ENCODE data around the gene NEIL3. TPM values are rescaled to one million over a fixed set of nuclear protein-coding genes. Genes with fewer than 3 reads are reported as not detected.
A peak's percentile ranks its signal among the peaks of the same experiment; 100 is the strongest.
"Not testable (repeated sequence)": the region's sequence is repeated elsewhere in the genome, so short reads cannot be mapped to it uniquely, and the experiment has no call there.

The NEIL3 gene
- polyA plus RNA-seq, 4 donors, result 5.2 to 6.9 (median 6.3) TPM

DNA sequence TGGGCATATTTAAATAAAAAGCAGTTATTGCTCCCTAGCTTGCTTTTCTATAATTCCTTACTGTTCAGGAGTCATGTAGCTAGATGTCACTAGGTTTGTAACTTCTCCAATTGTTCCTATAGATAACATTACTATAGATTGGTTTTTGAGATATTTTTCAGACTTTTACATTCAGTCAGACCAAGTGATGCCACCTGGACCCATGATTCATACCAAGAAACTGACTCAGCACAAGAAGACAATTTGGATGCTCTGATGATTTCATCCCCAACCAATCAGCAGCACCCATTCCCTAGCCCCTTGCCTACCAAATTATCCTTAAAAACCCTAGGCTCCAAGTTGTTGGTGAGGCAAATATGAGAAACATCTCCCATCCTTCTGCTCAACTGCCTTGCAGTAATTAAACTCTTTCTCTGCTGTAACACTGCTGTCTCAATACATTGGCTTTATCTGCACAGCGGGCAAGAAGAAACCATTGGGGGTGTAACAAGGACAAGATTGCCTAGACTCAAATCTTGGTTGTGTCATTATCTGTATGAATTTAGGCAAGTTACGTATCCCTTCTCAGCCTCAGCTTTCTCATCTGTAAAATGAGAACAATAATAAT lies 11.8 kb upstream of the NEIL3 start:
- DNase-seq (ENCODE audit: low read depth in 4 of 4, low spot score in 3 of 4), result no peak

DNA sequence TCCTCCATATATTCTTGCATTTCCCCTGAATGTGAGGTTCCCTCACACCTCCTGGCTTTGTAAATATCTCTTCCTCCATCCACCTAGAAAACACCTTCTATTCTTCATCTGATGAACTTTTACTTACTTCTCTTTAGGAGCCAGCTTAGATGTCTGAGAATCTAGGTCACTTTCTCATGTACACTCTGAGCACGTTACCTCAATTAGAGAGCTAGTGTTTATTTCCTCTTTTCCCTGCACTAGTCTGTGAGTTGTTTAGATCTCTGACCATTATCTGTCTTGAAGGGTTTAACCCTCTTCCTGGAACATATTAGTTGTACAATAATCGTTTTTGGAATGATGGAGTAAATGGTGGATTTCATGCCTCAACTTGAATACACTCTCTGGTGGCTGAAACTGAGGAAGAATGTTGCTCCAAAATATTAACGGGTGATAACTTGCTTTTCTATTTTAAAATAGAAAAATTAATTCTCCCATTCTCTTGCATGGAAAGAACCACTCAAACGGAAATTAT lies 8.5 kb upstream of the NEIL3 start:
- DNase-seq (ENCODE audit: low read depth in 4 of 4, low spot score in 3 of 4), result no peak

DNA sequence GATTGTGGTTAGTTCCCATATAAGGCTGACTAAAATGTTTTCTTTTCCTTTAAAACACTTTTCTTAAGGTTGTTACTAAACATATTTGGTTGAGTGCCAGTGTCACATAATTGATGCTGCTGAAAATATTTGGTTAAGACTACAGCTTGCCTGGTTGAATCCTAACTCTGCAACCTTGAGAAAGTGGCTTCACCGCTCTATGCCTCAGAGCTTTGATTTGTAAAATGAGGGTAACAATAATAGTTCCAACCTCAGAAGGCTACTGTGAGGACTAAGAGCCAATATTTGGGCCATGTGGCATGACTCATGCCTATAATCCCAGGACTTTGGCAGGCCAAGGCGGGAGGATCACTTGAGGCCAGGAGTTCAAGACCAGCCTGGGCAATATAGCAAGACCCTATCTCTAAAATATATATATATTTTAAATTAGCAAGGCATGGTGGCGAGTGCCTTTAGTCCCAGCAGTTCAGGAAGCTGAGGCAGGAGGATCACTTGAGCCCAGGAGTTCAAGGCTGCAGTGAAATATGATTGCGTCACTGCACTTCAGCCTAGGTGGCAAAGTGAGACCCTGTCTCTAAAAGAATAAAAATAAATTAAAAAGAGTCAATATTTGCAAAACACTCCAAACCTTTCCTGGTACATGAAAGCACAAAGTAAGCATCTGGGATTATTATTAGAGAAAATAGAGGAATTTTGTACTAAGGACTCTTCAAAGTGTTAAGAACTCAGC lies 7.1 kb upstream of the NEIL3 start:
- no peak for DNase-seq (ENCODE audit: low read depth in 4 of 4, low spot score in 3 of 4)

DNA sequence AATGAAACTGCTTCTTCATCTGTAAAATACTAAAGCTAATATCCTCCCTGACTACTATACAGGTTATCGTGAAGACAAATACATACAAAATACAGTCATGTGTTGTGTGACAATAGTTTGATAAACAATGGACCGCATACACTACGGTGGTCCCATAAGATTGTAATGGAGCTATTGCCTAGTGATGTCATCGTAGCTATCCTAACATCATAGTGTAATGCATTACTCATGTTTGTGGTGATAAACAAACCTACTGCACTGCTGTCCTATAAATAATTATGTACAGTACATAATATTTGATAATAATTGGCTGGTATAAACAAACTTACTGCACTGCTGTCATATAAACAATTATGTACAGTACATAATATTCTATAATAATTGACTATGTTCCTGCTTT lies 5.6 kb upstream of the NEIL3 start:
- no peak for DNase-seq (ENCODE audit: low read depth in 4 of 4, low spot score in 3 of 4)

DNA sequence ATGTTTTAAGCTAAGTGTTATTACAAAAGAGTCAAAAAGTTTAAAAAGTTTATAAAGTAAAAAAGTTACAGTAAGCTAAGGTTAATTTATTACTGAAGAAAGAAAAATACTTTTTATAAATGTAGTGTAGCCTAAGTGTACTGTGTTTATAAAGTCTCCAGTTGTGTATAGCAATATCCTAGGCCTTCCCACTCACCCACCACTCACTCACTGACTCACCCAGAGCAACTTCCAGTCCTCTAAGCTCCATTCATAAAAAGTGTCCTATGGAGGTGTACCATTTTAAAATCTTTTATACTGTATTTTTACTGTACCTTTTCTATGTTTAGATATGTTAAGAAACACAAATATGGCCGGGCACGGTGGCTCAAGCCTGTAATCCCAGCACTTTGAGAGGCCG lies 4.8 kb upstream of the NEIL3 start:
- DNase-seq (ENCODE audit: low read depth in 4 of 4, low spot score in 3 of 4), result not testable (repeated sequence)

DNA sequence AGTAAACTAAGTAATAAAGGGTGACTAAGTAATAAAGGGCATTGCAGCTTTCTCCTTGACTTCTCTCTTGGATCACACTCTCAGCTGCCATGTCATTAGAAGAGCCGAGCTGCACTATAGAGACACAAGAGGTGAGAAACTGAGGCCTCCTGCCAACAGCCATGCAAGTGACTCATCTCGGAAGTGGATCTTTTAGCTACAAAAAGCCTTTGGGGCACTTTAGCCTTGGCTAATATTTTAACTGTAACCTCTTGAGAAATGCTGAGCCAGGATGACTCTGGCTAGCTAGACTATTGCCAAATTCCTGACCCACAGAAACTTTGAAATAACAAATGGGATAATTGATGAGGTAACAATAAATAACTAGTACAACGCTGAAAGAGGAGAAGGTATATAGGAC lies 1.5 kb upstream of the NEIL3 start:
- no peak for DNase-seq (ENCODE audit: low read depth in 4 of 4, low spot score in 3 of 4)

- DNase-seq (ENCODE audit: low read depth in 4 of 4, low spot score in 3 of 4), result no peak
Measured at GRCh38 chr4:177308847-177309521, 690 bp upstream of the NEIL3 start.

DNA sequence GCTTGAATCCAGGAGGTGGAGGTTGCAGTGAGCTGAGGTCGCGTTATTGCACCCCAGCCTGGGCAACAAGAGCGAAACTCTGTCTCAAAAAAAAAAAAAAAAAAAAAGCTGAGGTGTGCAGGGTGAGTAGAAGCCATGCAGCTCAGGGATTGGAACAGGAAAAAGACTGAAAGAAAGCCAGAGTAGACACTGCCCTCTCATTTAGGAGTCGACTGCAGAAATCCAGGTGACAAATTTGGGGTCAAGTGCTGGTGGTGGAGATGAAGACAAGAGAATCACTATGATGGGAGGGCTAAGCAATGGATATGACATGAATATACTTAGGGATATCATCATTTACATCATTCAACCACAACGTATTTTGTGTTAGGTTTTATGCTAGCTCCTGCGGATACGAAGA lies 1.9 kb downstream of the NEIL3 start:
- no peak for DNase-seq (ENCODE audit: low read depth in 4 of 4, low spot score in 3 of 4)

- DNase-seq (ENCODE audit: low read depth in 4 of 4, low spot score in 3 of 4), result no peak
Measured at GRCh38 chr4:177313263-177313662, 3.6 kb downstream of the NEIL3 start.

GRCh38 chr4:177315767-177316464 lies 6.2 kb downstream of the NEIL3 start:
- no peak for DNase-seq (ENCODE audit: low read depth in 4 of 4, low spot score in 3 of 4)

DNA sequence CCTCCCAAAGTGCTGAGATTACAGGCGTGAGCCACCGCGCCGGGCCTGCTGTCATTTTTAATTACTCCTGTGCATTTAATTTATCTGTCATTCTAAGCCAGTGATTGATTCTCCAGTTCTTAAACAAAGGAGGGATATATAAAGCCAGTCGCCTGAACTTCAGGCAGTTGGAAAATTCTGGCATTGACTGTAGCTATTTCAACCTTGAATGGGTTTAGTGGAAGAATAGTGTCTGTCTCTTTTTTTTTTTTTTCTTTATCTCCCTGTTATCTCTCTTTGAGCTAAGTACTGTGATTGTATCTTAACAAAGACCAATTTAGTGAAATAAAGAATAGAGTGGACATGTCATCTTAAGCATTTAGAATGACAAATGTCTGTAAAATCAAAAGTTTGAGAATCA lies 11.0 kb downstream of the NEIL3 start:
- DNase-seq (ENCODE audit: low read depth in 4 of 4, low spot score in 3 of 4), result no peak

- DNase-seq (ENCODE audit: low read depth in 4 of 4, low spot score in 3 of 4), result no peak
Measured at GRCh38 chr4:177321647-177322046, 12.0 kb downstream of the NEIL3 start.

GRCh38 chr4:177322266-177322665 lies 12.6 kb downstream of the NEIL3 start:
- no peak for DNase-seq (ENCODE audit: low read depth in 4 of 4, low spot score in 3 of 4)

DNA sequence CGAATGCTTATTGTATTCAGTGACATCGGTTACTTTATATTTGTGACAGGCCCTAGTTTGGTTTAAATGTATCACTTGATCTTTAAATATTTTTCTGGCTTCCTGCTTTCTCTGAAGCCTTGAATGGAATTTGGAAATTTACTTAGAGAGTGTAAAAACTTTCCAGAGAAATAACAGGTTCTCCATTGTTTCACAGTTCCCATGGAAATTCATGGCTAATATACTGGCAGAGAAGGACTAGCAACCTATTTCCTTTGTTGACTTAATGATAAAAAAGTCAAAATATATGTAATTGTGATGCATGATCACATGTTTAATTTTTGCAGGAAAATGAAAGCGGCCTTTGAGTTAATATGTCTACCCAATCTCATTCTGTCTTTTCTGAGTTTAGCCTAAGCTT lies 13.2 kb downstream of the NEIL3 start:
- no peak for DNase-seq (ENCODE audit: low read depth in 4 of 4, low spot score in 3 of 4)

DNA sequence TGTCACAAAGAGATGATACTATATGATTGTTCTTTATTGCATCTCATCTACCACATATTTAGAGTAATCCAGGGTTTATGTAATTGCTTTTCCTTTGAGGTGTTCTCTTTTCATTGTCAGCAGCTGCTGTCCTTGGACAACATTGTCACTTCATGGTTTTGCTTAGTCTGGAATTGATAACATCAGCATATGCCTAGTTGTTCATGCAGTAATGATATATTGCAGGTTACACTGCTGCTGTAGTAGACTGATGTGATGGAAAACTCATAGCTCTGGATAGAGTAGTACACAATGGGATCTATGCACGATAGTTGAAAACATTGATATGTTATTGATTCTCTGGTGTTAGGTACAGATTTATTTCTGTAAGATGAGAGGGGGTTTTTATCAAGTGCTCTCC lies 13.7 kb downstream of the NEIL3 start:
- DNase-seq (ENCODE audit: low read depth in 4 of 4, low spot score in 3 of 4), result no peak

DNA sequence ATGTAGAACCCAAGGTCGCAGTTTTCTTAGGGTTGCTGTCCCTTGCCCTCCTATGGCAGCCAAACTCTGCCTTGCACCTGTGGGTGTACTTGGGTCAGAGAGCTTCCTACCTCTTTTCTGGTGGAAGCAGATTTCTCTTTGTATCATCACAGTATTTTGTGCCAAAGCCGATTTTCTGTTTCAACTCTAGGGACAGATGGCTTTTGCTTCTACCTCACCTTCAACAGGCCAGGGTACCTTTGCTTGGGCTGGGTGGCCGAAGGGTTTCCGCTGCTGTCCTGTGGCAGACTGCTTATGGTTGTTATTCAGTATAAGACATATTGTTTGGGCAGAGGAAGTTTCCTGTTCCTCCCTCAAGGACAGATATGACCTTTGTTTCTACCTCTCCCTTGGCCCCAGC lies 22.4 kb downstream of the NEIL3 start:
- no peak for DNase-seq (ENCODE audit: low read depth in 4 of 4, low spot score in 3 of 4)

DNA sequence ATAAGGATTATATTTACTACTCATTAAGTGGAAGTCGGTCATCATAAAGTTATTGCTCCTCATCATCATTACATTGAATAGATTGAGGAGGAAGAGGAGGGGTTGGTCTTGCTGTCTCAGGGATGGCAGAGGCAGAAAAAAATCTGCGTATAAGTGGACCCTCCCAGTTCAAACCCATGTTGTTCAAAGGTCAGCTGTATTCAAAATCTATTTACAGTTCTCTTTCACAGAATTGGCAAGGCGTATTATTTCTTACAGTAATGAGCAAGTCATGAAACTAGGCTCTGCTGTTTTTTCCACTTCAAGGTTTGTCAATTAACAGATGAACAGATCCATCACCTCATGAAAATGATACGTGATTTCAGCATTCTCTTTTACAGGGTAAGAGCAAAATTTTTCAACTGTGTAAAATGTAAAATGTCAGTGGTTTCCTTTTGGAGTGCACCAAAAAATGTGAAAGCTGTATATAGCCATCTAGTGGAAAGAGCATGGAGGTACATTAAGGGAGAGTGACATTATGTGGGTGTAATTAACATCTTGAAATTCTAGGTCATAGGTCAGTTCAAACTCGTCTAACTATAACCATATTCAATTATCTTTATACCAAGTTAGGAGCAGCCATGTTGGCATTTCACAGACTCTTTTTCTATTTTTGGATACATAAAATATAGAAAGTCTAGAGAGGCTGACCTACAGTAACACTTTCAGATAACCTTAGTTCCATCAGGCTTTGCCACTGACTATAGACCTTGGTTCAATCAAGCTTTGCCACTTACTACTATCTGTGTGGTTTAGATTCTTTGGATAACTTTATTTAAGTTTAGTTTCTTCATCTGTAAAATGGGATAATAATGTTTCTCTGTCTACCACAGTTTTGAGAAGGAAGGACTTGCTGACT lies 30.1 kb downstream of the NEIL3 start:
- DNase-seq (ENCODE audit: low read depth in 4 of 4, low spot score in 3 of 4), result peak in 1 of 4 donors; percentile 12

DNA sequence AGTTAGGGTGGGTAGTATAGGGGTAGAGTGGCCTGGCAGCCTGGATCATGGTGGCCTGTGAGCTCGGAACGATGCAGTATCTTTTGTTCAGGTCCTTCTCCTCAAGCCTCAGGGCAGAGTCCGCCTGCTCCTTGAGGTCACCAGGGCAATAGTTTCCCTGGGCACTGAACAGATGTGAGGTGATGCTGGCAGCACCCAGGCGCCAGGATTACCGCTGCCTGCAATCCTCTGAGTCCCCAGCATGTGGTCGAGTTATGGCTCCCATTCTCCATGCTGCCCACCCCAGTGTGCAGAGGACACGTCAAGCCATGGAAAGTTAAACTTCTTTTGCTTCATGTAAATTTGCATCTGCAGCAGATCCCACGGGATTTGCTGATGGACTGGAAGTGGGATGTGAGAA lies 38.7 kb downstream of the NEIL3 start:
- DNase-seq (ENCODE audit: low read depth in 4 of 4, low spot score in 3 of 4), result no peak

DNA sequence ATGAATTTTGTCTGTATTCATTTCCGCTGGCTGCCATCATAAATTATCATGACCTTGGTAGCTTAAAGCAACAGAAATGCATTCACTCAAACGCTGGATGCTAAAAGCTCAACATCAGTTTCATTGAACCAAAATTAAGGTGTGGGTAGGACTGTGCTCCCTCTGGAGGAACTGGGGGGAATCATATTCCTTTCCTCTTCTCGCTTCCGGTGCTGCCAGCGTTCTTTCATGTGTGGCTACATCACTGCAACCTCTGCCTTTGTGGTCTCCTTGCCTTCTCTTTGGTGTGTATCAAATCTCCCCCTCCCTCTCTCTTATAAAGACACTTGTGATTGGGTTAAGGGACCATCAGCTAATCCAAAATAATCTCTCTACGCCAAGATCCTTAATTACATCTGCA lies 39.5 kb downstream of the NEIL3 start:
- DNase-seq (ENCODE audit: low read depth in 4 of 4, low spot score in 3 of 4), result no peak

GRCh38 chr4:177351622-177352244 lies 42.1 kb downstream of the NEIL3 start:
- DNase-seq (ENCODE audit: low read depth in 4 of 4, low spot score in 3 of 4), result no peak
